GM13977 (cell line): ENCODE data around the gene LAMA5.

ENCODE experiments used
- DNase-seq: peaks from one replicate; pipeline ENCODE4 v3.0.0; 2012; ENCODE audit warnings: low spot score
- CTCF ChIP-seq: IDR thresholded peaks from 2 replicates; pipeline ENCODE4 v1.5.1; 2012; ENCODE audit warnings: mild to moderate bottlenecking, control low read depth; ENCODE audit not compliant: insufficient read depth; ENCODE audit errors: extremely low read depth, missing control alignments
- in situ Hi-C: fragments of 300-500 bp; cut with MboI; formaldehyde crosslinking; loops from one replicate; pipeline ENCODE4 v1.12.0; 2022; ENCODE audit warnings: low sequenced_read_pairs, low pct_unique_long_range_greater_than_20kb, mixed read lengths, inconsistent platforms; ENCODE audit not compliant: unreplicated experiment

The LAMA5 gene

GRCh38 chr20:62297449-62298227 is 69.5 kb downstream of the LAMA5 start:
- in situ Hi-C loops, result no loop called here
- no peak for DNase-seq
- TF ChIP-seq CTCF, result no peak

- no peak for TF ChIP-seq CTCF
- in situ Hi-C loops, result no loop called here
- DNase-seq, result no peak
Measured at GRCh38 chr20:62296724-62297448, 70.2 kb downstream of the LAMA5 start.

- no peak for DNase-seq
- TF ChIP-seq CTCF, result no peak
- in situ Hi-C loops, result no loop called here
Measured at GRCh38 chr20:62294516-62294915, 72.6 kb downstream of the LAMA5 start.

- DNase-seq, result no peak
- no peak for TF ChIP-seq CTCF
- in situ Hi-C loops, result no loop called here
Measured at GRCh38 chr20:62293946-62294345, 73.2 kb downstream of the LAMA5 start.

GRCh38 chr20:62293111-62293784 is 73.9 kb downstream of the LAMA5 start:
- DNase-seq, result no peak
- TF ChIP-seq CTCF, result no peak
- in situ Hi-C loops, result no loop called here

GRCh38 chr20:62292108-62292507 is 75.0 kb downstream of the LAMA5 start:
- no peak for DNase-seq
- TF ChIP-seq CTCF, result no peak
- in situ Hi-C loops, result no loop called here
